Islet of Langerhans (tissue), 1 donor: ENCODE data around the gene DMKN.

ENCODE experiments used
- FAIRE-seq: peaks from one replicate; lab custom pipeline; 2011; peaks lifted over from hg19 to GRCh38; lab: Jason Lieb, UNC

The DMKN gene

GRCh38 chr19:35513628-35514281 lies at the start of gene DMKN:
DMKN (minus strand) TSS chr19:35513649; CDS start chr19:35513475, 174 bp downstream.
- no peak for FAIRE-seq

- no peak for FAIRE-seq
Observed at GRCh38 chr19:35562776-35563175, 49.3 kb upstream of the DMKN start.

GRCh38 chr19:35562336-35562735 lies 48.9 kb upstream of the DMKN start:
- FAIRE-seq: no peak

- no peak for FAIRE-seq
Observed at GRCh38 chr19:35561436-35561835, 48.0 kb upstream of the DMKN start.

- no peak for FAIRE-seq
Observed at GRCh38 chr19:35560677-35561076, 47.2 kb upstream of the DMKN start.

GRCh38 chr19:35560271-35560670 lies 46.8 kb upstream of the DMKN start:
- FAIRE-seq: no peak

- no peak for FAIRE-seq
Observed at GRCh38 chr19:35559781-35560180, 46.3 kb upstream of the DMKN start.

GRCh38 chr19:35559281-35559659 lies 45.8 kb upstream of the DMKN start:
- no peak for FAIRE-seq

GRCh38 chr19:35558400-35559280 lies 45.2 kb upstream of the DMKN start:
- no peak for FAIRE-seq

GRCh38 chr19:35557539-35558399 lies 44.3 kb upstream of the DMKN start:
- no peak for FAIRE-seq

GRCh38 chr19:35556846-35557538 lies 43.5 kb upstream of the DMKN start:
- FAIRE-seq: no peak

- no peak for FAIRE-seq
Observed at GRCh38 chr19:35556025-35556590, 42.7 kb upstream of the DMKN start.

GRCh38 chr19:35555301-35556005 lies 42.0 kb upstream of the DMKN start:
- FAIRE-seq: no peak

- FAIRE-seq: no peak
Observed at GRCh38 chr19:35554076-35554475, 40.6 kb upstream of the DMKN start.

- FAIRE-seq: no peak
Observed at GRCh38 chr19:35553385-35554000, 40.0 kb upstream of the DMKN start.

- no peak for FAIRE-seq
Observed at GRCh38 chr19:35552534-35553384, 39.3 kb upstream of the DMKN start.

GRCh38 chr19:35551091-35551810 lies 37.8 kb upstream of the DMKN start:
- no peak for FAIRE-seq

- FAIRE-seq: no peak
Observed at GRCh38 chr19:35549879-35550523, 36.6 kb upstream of the DMKN start.
